HepG2 (cell line): ENCODE measurements around the gene MPZ. TPM values are rescaled to one million over a fixed set of nuclear protein-coding genes. Genes with fewer than 3 reads are reported as not detected.
"Not testable (repeated sequence)": the region's sequence is repeated elsewhere in the genome, so short reads cannot be mapped to it uniquely, and the experiment has no call there.

ENCODE experiments used
- ATAC-seq: fragments of 200-7000 bp; cut with Tn5 transposase; 3 replicates; pipeline ENCODE4 v1.9.1; 2020; ENCODE audit warnings: mild to moderate bottlenecking, moderate library complexity
- BruUV-seq: library from RNA; stranded (reverse); fragments of 400-500 nt; replicated peaks from 2 replicates; lab custom pipeline; 2021; lab: Mats Ljungman, UMichigan
- CTCF ChIA-PET: fragments of 300-600 bp; formaldehyde crosslinking; extraction: SDS; loops from one replicate; lab custom pipeline; 2021; ENCODE audit warnings: low total read pairs, inconsistent platforms, low intra/inter-chr PET ratio; lab: Yijun Ruan, JAX
- POLR2A ChIA-PET: fragments of 350-600 bp; sonication (Branson Sonifier 250); formaldehyde crosslinking; loops from one replicate; lab custom pipeline; 2020; ENCODE audit warnings: antibody characterized with exemption, inconsistent platforms; lab: Yijun Ruan, JAX
- DNase-seq: peaks from one replicate; pipeline ENCODE4 v3.0.0-alpha.2; 2015; ENCODE audit warnings: low spot score
- FAIRE-seq: peaks from 3 replicates; lab custom pipeline; 2011; peaks lifted over from hg19 to GRCh38; lab: Jason Lieb, UNC
- H2AFZ ChIP-seq: one replicate; pipeline ENCODE4 v1.6.1; 2011; ENCODE audit warnings: low read length, inconsistent platforms
- H3K27ac ChIP-seq: fragments of 300-600 bp; 3 replicates; pipeline ENCODE4 v1.8.0; 2011; ENCODE audit warnings: mixed run types, mild to moderate bottlenecking, mixed read lengths, low read length, inconsistent platforms; ENCODE audit not compliant: insufficient read depth; ENCODE audit errors: extremely low read length
- H3K27me3 ChIP-seq, 2 experiments: fragments of 200-600 bp in 1 of 2; 2 replicates in 1 of 2; 3 replicates in 1 of 2; pipeline versions ENCODE4 v1.6.0 to v1.8.0; 2011; ENCODE audit warnings: low read length in 2 of 2, mild to moderate bottlenecking in 2 of 2, moderate library complexity in 2 of 2, inconsistent platforms in 1 of 2; ENCODE audit not compliant: insufficient read depth in 2 of 2, control insufficient read depth in 1 of 2
- H3K36me3 ChIP-seq, 2 experiments: fragments of 200-600 bp in 1 of 2; replicated peaks in 1 of 2; 2 replicates in 1 of 2; 3 replicates in 1 of 2; pipeline versions ENCODE4 v1.5.1 to v1.8.0; 2011; ENCODE audit warnings: low read length in 2 of 2, inconsistent platforms in 1 of 2; ENCODE audit not compliant: insufficient read depth in 2 of 2, control insufficient read depth in 1 of 2
- H3K4me1 ChIP-seq: 2 replicates; pipeline ENCODE4 v1.5.1; 2012; ENCODE audit warnings: low read length, inconsistent platforms; ENCODE audit not compliant: insufficient read depth
- H3K4me2 ChIP-seq: 2 replicates; pipeline ENCODE4 v1.6.0; 2011; ENCODE audit warnings: low read depth, low read length, inconsistent platforms
- H3K4me3 ChIP-seq, 3 experiments: fragments of 200-600 bp in 1 of 3; sonication (generic), shearing (Covaris generic) in 1 of 3; replicated peaks in 1 of 3; 2 replicates each; pipeline ENCODE4 v1.5.1; 2011 to 2016; ENCODE audit warnings: low read length in 3 of 3, inconsistent platforms in 2 of 3, low read depth in 2 of 3, mild to moderate bottlenecking in 2 of 3, control low read depth in 1 of 3, mixed read lengths in 1 of 3; ENCODE audit not compliant: insufficient read depth in 1 of 3
- H3K79me2 ChIP-seq: one replicate; pipeline ENCODE4 v1.6.1; 2011; ENCODE audit warnings: low read length, inconsistent platforms; ENCODE audit not compliant: insufficient read depth
- H3K9ac ChIP-seq: 2 replicates; pipeline ENCODE4 v1.6.0; 2011; ENCODE audit warnings: mild to moderate bottlenecking, low read depth, low read length, inconsistent platforms; ENCODE audit not compliant: insufficient read depth
- H3K9me3 ChIP-seq: 2 replicates; pipeline ENCODE4 v1.5.1; 2012; ENCODE audit warnings: mild to moderate bottlenecking, low read length
- H4K20me1 ChIP-seq: 2 replicates; pipeline ENCODE4 v1.6.0; 2011; ENCODE audit warnings: inconsistent platforms, mild to moderate bottlenecking, low read length, moderate library complexity; ENCODE audit not compliant: insufficient read depth
- CEBPG ChIP-seq: IDR thresholded peaks from 2 replicates; pipeline ENCODE4 v1.6.1; 2016
- CREM ChIP-seq, 2 experiments: sonication (generic) in 1 of 2; formaldehyde crosslinking in 1 of 2; IDR thresholded peaks; 2 replicates each; pipeline versions ENCODE4 v1.4.0 to v1.6.1; 2016 to 2020; ENCODE audit warnings: antibody characterized with exemption in 1 of 2, mild to moderate bottlenecking in 1 of 2, missing genetic modification reagents in 1 of 2
- FOXA1 ChIP-seq, 2 experiments: fragments of 450-650 bp in 1 of 2; sonication (generic) in 1 of 2; formaldehyde crosslinking in 1 of 2; IDR thresholded peaks; 2 replicates each; pipeline versions ENCODE4 v1.4.0 to v1.6.1; 2016 to 2020; ENCODE audit warnings: missing genetic modification reagents in 1 of 2
- FOXA3 ChIP-seq: IDR thresholded peaks from 2 replicates; pipeline ENCODE4 v1.6.1; 2016; ENCODE audit warnings: missing genetic modification reagents, missing compliant biosample characterization
- HNF4A ChIP-seq: sonication (generic); formaldehyde crosslinking; IDR thresholded peaks from 2 replicates; pipeline ENCODE4 v1.4.0; 2020; ENCODE audit warnings: missing genetic modification reagents
- NR2F6 ChIP-seq, 2 experiments: IDR thresholded peaks; 2 replicates each; pipeline ENCODE4 v1.6.1; 2016; ENCODE audit warnings: antibody characterized with exemption in 1 of 2, mild to moderate bottlenecking in 1 of 2
- PAXIP1 ChIP-seq: sonication (generic); formaldehyde crosslinking; conservative IDR thresholded peaks from 2 replicates; pipeline ENCODE4 v1.4.0; 2020; ENCODE audit warnings: mild to moderate bottlenecking, missing genetic modification reagents, moderate library complexity
- WGBS: methylation state at CpG from one replicate; pipeline ENCODE4 v1.1.6; 2017; ENCODE audit warnings: low lambda C conversion rate; 5-methylcytosine and 5-hydroxymethylcytosine counted together
- in situ Hi-C: cut with HindIII; loops from 2 replicates; pipeline ENCODE4 v1.10.0; 2017; ENCODE audit warnings: low pct_unique_long_range_greater_than_20kb; ENCODE audit not compliant: extremely low pct_ligation_motif_present
- intact Hi-C: fragments of 100-400 bp; cut with micrococcal nuclease; formaldehyde crosslinking; loops from one replicate; pipeline ENCODE4 v1.10.0; 2022; ENCODE audit not compliant: unreplicated experiment
- polyA plus RNA-seq, 8 experiments: library from polyadenylated mRNA; depleted of rRNA in 3 of 8; stranded (reverse) in 7 of 8; unstranded in 1 of 8; fragments of >200 nt; fragmentation: Illumina TruSeq in 4 of 8; extraction: Trizol in 4 of 8; gene quantifications; 2 replicates each; pipeline versions ENCODE4 v1.2.1 to v1.2.3, GENCODE V29; 2011 to 2016; ENCODE audit warnings: low read depth in 4 of 8, missing spikeins in 1 of 8, mixed read lengths in 1 of 8; ENCODE audit not compliant: insufficient read depth in 1 of 8
- total RNA-seq, 5 experiments: library from RNA; depleted of rRNA; stranded (reverse); fragments of >200 nt; fragmentation: Illumina TruSeq; extraction: Trizol; gene quantifications; 2 replicates each; pipeline ENCODE4 v1.2.3, GENCODE V29; 2016; ENCODE audit warnings: low read depth in 1 of 5

The MPZ gene
- total and polyA plus RNA-seq, 2 of the 13 experiments (the other 11 are each of a cell fraction or from before 2014, with no cell fraction given) = 18.3 to 24.6 TPM

GRCh38 chr1:161255955-161256520, 53.7 kb downstream of the MPZ start:
- intact Hi-C loops; in situ Hi-C loops; H2AFZ ChIP-seq; H3K9ac ChIP-seq; H4K20me1 ChIP-seq; CTCF ChIA-PET; H3K79me2 ChIP-seq; BruUV-seq; FAIRE-seq; H3K36me3 ChIP-seq; ATAC-seq; H3K27ac ChIP-seq; DNase-seq; TF ChIP-seq NR2F6, CREM (CRISPR knock-in tag; IDR thresholded peaks at IDR 0.05): not testable (repeated sequence)
- Histone ChIP-seq H3K27me3 (peaks cover 0 to 16% of the 10 kb centered on the region in 2 experiments; a peak in 3 of 5 replicates), H3K9me3 (peaks cover 11% of the 10 kb centered on the region), H3K4me1 (peaks cover 52% of the 10 kb centered on the region), H3K4me2 (peak overlapping the region; percentile 47), H3K4me3 (peak overlapping the region in 1 of 3 experiments; percentile 12; a peak in 1 of 6 replicates)
- POLR2A ChIA-PET = interaction anchor here (0.7 to 1.0 kb wide), 2 partner anchors 31 to 33 kb away, joined by 3 read pairs; partner anchors contain the start of genes APOA2 and TOMM40L
- 4% methylated on average over 4 of the region's 4 CpGs for WGBS
- TF ChIP-seq CEBPG (CRISPR knock-in tag) (peak; percentile 48; the same call in 1 of the 2 replicates), HNF4A (CRISPR knock-in tag) (peak; percentile 48; the same call in 1 of the 2 replicates), NR2F6 (IDR thresholded peaks at IDR 0.05) (0 out of 2 replicates have a peak, but pooled peaks have one; percentile 21), CREM (IDR thresholded peaks at IDR 0.05) (0 out of 2 replicates have a peak, but pooled peaks have one; percentile 15), PAXIP1 (CRISPR knock-in tag) (peak; percentile 44), FOXA3 (CRISPR knock-in tag) (peak; percentile 74), FOXA1 (IDR thresholded peaks at IDR 0.05) (0 out of 2 replicates have a peak, but pooled peaks have one; percentile 22), FOXA1 (CRISPR knock-in tag; IDR thresholded peaks at IDR 0.05) (peak; percentile 19; the same call in 1 of the 2 replicates)
